HG02588 (cell line): ENCODE measurements around the gene RBM19.

ENCODE experiments used
- ATAC-seq: cut with Tn5 transposase; IDR thresholded peaks from one replicate; pipeline ENCODE4 v1.9.1; 2021; ENCODE audit warnings: mild to moderate bottlenecking, moderate library complexity; ENCODE audit not compliant: unreplicated experiment

Gene RBM19

DNA sequence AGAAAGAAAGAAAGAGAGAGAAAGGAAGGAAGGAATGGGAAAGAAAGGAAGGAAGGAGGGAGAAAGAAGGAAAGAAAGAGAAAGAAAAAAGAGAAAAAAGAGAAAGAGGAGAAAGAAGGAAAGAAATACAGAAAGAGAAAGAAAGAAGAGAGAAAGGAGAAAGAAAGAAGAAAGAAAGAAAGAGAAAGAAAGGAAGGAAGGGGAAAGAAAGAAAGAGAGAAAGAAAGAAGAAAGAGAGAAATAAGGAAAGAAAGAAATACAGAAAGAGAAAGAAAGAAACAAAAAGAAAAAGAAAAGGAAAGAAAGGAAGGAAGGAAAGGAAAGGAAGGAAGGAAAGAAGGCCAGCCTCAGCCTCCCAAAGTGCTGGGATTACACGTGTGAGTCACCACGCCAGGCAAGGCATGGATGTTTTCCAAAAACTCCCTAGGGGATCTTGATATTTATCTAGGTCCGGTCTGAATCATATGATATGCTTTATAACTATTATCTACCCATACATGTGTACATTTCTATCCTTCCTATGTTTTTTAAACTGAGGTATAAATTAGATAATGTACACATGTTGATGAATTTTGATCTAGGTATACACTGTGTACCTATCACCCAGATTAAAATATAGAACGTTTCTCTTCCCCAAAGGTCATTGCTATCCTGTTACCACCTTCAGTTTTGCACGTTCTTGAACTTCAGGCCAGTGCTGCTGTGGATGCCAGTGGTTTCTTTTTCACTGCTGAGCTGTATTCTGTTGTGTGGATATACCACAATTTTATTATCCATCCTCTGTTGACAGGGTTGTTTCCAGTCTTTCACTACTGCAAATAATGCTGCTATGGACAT is 177.9 kb downstream of the RBM19 start:
- no peak for ATAC-seq

DNA sequence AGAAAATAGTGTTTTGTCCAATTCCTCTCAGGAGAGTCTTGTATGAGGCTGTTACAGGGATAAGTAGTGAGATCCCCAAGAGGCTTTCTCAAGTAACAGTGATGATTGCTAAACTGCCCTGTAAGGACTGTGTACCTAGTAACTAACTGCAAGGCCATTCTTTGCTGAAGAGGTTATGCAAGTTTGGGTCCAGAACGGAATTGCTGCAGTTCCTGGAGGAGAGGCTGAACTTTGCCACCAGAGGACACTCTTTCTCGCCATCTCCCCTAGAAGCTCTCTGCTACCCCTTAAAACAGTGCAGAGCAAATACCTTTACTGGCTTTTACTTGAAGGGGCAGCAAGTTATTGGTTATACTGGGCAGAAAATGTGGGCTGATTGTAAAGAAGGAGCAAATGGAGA is 180.0 kb downstream of the RBM19 start:
- no peak for ATAC-seq

DNA sequence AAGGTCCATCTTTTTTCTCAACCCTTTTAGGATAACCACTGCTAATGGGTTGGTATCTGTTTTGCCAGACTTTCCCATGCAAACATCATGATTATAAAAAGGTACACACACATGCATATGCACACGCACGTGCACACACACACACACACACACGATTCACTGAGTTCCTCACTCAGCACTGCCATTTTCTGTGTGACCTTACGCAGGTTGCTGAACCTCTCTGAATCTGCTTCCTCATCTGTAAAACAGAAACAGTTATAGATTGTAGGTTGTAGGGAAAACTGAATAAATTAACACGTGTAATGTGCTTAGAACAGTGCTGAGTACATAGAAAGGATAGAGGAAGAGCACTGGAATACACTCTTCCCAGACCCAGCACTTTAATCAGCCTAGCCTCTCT is 182.3 kb downstream of the RBM19 start:
- no peak for ATAC-seq

DNA sequence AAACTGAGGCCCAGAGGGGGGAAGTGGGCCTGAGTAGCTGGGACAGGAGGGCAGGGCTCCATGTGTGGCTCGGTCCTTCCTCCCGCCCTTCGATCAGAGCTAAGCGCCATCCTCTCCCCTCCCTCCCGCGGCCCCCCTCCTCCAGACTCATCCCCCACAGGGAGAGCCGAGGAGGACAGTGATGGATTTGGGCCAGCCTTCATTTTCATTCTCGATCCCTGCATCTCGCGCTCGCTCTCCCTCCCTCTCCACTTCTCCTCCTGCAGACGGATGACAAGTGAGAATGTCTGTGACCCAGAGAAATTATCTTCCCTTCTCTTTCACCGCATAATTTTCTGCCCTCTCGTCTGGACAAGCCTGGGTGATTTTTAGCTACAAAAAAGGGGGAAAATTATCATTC is 183.3 kb downstream of the RBM19 start:
- ATAC-seq, result no peak

DNA sequence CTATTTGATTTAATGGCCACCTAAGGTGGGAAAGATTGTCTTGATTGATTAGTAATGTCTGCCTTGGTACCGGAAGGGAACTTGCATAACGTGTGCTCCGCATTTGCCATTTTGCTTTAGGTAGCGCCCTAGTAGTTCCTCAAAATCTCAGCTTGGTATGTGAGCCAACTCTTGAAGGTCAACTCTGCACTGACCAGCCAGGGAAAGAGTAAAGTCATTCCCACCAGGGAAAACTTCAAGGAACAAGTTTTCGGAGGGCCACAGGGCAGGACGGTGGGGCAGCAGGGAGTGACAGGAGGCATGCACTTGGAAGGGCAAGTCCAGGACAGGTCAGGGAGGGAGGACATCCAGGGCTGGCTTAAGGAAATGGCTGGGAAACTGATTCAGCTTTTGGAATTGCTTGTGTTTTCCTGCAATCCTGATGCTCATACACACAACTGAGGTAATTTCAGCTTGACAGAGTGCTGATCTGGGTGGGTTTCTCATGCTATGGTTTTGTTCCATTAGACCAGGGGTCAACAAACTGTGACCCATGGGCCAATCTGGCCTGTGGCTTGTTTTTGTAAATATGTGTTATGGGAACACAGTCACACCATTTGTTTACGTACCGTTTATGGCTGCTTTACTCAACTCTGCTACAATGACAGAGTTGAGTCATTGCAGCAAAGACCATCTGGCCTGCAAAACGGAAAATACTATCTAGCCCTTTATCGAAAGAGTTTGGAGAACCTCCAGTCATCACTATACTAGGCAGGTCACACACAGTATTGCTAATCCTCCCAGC is 184.5 kb downstream of the RBM19 start:
- no peak for ATAC-seq

DNA sequence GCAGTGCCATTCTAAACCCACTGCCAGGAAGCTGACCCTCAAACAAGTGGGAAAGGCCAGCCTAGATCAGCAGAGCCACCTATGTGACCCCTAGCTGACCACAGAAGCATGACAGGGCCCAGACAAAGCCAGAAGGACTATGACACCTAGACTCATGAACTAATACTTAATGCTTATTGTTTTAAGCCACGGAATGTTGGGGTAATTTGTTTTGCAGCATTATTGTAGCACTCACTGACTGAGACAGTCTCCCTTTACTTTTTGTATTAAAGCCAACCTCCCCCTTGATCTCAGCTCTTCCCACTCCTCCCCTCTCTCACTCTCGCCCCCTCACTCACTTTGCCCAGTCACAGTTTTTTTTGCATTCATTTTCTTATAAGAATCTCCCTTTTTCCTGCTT is 186.4 kb downstream of the RBM19 start:
- ATAC-seq, result no peak

DNA sequence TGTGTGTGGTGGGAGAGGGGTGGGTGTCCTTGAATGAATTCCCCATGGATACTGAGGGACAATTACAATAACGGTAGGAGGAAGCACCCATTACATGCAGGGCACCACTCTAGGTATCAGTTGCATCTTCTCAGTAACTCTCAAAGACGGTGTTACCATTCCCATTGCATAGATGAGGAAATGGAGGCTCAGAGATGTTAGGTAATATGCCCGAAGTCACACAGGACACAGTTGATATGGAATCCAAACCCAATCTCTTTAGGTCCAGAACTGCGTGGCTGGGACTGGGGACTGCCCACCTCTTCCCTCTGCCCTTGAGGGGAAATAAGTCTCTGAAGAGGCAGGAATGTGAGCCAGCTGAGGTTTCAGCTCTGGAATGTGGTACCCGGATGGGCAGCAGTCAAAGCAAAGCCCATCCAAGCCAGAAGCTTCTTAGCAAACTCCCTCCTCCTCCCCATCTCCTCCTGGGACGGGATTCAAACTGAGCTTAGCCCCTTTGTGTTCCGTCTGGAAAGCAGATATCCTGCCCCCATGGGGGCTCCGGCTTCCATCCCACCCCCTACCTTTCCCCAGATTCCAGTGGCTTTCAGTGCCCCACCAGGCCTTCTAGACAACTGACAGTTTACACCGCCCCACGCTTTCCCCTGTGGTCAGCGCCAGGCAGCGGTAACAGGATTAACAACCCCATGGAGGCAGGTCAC is 187.5 kb downstream of the RBM19 start:
- ATAC-seq, result no peak

DNA sequence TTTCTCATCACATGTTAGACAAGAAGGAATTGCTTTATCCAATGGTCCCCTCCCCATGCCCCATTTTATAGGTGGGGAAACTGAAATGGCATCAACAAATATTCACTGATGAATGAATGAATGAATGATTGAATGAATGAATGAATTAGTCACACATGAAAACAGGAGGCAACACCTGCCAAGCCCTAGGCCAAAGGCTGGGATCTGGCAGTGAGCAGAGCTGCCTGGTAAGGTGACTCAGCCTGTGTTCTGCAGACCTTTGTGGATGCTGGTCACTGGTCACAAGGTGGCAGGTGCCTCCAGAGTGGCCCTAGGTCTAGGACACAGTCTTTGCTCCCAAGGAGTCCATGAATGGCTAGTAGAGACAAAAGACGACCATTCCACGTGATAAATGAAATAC is 188.4 kb downstream of the RBM19 start:
- no peak for ATAC-seq

DNA sequence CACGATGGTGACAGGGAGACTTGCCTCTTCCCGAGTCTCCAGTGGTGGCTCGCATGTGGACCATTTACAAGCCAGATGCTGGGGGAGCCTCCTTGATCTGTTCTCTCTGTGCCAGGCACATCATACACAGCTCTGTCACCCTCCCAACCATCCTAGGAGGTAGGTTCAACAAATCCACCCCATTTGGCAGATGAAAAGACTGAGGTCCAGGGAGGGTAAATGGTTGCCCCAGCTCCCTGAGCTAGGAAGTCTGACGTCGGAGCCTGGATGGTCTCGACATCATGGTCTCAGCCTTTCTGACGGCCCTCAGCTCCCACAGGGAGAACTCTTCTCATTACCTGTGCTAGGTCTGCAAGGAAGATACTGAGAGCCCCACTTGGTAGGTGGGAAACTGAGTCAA is 189.6 kb downstream of the RBM19 start:
- no peak for ATAC-seq

DNA sequence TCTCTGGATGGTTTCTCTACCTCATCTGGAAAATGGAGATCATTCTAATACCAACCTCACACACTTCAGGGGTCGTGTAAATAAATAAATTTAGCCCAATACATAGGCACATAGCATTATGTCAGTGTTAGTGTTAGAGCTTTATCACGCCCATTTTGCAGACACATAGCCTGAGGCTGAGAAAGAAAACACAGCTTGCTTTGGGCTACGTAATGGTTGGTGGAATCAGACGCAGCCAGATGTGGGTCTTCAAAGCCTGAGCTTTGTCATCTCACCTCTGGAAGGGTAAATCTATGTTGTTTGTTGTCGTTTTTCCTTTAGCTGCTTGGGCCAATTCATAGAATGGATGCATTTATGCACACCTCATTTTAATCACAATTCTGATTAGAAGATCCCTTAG is 191.6 kb downstream of the RBM19 start:
- no peak for ATAC-seq

DNA sequence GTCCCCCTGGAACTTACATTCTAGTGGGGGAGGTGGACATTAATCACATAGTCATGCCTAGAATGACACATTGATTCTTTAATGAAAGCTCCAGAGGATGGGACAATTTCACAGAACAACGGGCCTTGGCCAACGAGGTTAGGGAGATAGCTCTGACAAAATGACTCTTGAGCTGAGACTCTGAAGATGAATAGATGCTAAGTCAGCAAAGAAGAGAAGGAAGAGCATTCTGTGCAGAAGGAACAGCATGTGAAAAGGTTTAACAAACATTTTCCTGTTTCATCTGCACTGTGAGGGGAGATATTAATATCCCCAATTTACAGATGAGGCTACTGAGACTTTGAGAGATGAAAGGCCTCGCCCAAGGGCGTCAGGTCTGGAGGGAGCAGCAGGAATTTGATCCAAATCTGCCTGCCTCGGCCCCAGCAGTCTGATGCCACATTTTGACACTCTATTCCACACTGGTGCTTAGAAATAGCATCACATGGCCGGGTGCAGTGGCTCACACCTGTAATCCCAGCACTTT is 193.6 kb downstream of the RBM19 start:
- ATAC-seq, result no peak

DNA sequence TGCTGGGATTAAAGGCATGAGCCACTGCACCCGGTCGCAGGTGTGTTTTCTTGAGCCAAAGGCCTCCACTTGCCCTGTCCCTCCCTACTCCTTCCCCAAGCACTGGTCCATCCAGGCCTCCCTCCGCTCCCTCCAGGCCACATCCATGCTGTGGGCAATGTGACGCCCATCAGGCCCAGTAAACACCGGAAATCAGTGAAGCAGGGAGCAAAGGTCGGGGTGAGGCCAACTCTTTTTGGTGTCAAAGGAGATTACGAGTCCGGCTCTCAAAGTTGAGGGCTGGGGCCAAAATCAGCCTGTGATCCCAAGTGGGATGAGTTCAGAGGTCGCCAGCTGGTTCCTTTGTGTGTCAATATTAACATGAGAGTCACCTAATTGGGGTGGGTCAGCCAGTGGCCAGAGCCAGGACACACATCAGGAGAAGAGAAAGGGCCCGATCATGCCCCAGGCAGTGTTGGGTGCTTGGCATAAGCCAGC is 195.7 kb downstream of the RBM19 start:
- ATAC-seq, result no peak

DNA sequence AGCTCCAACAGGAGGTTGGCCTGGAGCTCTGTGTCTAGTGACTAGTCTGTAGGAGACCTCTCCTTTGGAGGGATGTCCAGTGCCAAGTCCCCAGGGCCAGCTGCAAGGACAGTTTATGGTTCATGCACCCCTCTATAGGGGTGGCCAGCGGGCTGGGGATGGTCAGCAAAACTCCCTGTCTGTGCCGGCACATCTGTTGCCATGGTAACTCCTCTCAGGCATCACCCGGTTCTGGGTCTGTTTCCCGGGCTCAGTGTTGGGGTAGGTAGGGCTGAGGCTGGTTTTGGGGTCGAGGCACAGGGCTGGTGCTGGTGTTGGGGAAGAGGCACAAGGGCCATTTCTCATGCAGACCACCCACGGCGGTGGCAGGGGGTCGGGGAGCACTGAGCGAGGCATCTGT is 196.8 kb downstream of the RBM19 start:
- no peak for ATAC-seq

DNA sequence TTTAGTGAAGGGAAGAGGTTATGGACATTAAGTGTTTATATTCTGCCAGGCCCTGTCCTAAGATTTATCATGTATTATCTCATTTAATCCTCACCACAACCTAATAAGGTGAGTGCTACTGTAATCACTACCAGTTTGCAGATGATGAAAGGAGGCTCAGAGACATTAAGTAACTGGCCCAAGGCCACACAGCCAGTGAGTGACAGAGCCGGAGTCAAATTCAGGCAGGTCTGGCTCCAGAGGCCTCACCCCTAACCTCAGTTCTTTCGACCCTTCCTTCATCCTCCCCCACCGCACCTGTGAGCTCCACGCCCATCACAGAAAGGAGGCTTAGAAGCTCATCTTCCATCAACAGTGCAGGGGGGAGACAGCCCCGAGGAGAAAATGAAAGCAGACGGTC is 197.3 kb downstream of the RBM19 start:
- ATAC-seq, result no peak

DNA sequence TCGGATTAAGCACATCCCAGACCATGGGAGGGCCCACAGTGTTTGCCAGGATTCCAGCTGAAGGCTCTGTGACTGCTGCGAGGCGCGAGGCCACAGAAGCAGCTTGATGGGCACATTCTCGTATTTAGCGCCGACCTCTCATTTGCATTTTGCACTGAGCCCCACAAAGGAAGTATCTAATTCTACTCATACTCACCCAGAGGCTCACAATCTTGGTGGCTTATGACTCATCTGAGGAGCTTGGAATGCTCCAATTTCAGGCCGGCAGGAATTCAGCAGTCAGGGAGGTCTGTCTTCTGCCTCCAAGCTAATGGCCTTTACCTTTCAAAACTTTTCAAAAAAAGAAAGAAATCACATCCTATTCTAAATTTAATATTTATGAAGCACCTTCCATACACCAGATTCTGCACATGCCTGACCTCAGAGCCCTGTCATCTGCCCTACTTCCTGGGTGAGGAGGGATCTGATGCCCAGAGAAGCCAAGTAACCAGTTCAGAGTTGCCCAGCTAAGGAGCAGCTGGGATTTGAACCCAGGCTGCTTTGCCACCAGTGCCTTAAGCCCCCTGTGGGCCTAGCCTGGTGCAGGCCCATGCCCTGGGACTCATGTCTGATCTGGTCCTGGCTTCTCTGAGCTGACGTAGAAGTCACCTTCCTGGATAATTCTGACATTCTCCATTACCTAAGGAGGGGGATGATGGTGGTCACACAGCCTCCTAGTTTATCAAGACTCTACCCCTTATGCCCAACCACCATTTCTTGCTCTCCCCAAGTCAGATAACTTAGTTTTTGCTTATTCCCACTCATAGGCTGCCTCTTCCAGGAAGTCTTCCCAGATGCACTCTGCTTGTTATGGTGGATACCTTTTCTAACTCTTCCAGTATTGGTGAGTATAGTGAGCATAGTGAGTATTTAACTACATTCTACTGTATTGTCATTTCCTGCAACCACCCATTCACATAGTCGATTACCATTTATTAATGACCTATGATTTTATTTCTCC is 198.9 kb downstream of the RBM19 start:
- ATAC-seq, result no peak
